Activated CD4-positive, alpha-beta T cell treated with anti-CD3 and anti-CD28 coated beads, Interleukin-2, amount 10 ng/mL, durations not matched to agents 7 days and 5 days (primary cell): ENCODE measurements around the gene NKAIN2. TPM values are rescaled to one million over a fixed set of nuclear protein-coding genes. Genes with fewer than 3 reads are reported as not detected.
"Not testable (repeated sequence)": the region's sequence is repeated elsewhere in the genome, so short reads cannot be mapped to it uniquely, and the experiment has no call there.

Experiments
- CTCF ChIA-PET: fragments of 350-600 bp; sonication (Branson Sonifier 250); formaldehyde crosslinking; loops from one replicate; lab custom pipeline; 2021; ENCODE audit warnings: antibody characterized with exemption; lab: Charles Lee
- POLR2A ChIA-PET: fragments of 350-600 bp; sonication (Branson Sonifier 250); formaldehyde crosslinking; loops from one replicate; lab custom pipeline; 2021; ENCODE audit warnings: antibody characterized with exemption; lab: Charles Lee
- DNase-seq: peaks from one replicate; pipeline ENCODE4 v3.0.0-alpha.2; 2020
- H3K27ac Mint-ChIP-seq: one replicate; pipeline ENCODE4 v1.8.0; 2021; ENCODE audit warnings: mild to moderate bottlenecking, moderate library complexity, mixed read lengths
- H3K27me3 Mint-ChIP-seq: one replicate; pipeline ENCODE4 v1.8.0; 2021; ENCODE audit warnings: mixed read lengths
- H3K36me3 Mint-ChIP-seq: one replicate; pipeline ENCODE4 v1.8.0; 2021; ENCODE audit warnings: low read depth, mixed read lengths
- H3K4me1 Mint-ChIP-seq: one replicate; pipeline ENCODE4 v1.8.0; 2021; ENCODE audit warnings: mixed read lengths
- H3K4me3 Mint-ChIP-seq: one replicate; pipeline ENCODE4 v1.8.0; 2021; ENCODE audit warnings: mild to moderate bottlenecking, moderate library complexity, mixed read lengths
- H3K9me3 Mint-ChIP-seq: one replicate; pipeline ENCODE4 v1.8.0; 2021; ENCODE audit warnings: mixed read lengths
- total RNA-seq, 2 experiments: library from RNA; stranded (reverse); gene quantifications; one replicate each; pipeline ENCODE4 v1.2.3, GENCODE V29; 2021

NKAIN2 gene
- total RNA-seq, 2 experiments from 2014 or later = not detected

DNA sequence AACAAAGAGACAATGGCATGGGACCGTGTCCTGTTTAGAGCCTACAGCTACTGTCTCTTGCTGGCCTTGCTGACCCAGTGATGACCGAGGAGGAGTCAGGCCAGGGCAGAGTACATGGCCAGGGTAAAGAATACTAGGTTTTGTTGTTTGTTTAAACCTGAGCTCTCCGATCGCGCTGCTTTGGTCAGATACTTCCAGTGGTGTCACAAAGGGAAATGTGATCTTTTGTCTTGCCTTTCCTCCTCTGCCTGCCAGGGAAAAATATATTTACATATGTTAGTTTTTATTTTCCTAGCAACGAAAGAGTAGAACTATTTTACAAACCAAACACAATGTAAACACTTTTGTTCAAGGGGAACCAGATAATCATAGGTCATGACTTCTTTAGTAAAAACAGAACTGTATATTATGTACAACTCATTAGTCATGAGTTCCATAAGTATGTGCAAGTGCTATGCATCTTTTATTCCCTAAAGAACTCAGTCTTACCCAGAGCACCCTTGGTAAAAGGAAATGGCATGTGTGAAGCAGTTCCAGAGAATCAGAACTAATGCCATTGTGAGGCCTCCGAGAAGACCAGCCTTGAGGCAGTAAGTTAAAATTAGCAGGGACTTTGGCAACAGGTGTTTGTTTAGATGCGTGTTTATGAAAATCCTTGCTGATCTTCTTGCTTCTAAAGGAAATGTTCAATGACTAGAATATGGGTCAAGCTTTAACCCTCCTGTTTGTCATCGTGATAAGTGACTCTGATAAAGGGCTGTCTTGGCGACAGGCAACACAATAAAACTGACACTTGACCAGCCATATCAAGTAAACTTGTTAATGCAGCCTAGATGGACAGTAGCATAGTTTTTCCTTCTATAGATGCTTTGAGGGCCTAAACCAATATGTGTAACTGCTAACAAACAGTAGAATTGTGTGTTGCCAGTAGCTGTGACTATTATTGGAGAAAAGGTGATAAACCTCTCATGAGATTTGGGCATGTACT lies 204.6 kb downstream of the NKAIN2 start:
- Mint-ChIP-seq H3K27me3 (no peaks in the 10 kb centered on the region), H3K9me3 (no peaks in the 10 kb centered on the region), H3K4me1 (no peaks in the 10 kb centered on the region), H3K4me3 (no peak overlapping the region), H3K36me3 (no peaks in the 10 kb centered on the region), H3K27ac (no peak overlapping the region)
- DNase-seq = no peak
- ChIA-PET CTCF (no interaction called here), POLR2A (no interaction called here)

DNA sequence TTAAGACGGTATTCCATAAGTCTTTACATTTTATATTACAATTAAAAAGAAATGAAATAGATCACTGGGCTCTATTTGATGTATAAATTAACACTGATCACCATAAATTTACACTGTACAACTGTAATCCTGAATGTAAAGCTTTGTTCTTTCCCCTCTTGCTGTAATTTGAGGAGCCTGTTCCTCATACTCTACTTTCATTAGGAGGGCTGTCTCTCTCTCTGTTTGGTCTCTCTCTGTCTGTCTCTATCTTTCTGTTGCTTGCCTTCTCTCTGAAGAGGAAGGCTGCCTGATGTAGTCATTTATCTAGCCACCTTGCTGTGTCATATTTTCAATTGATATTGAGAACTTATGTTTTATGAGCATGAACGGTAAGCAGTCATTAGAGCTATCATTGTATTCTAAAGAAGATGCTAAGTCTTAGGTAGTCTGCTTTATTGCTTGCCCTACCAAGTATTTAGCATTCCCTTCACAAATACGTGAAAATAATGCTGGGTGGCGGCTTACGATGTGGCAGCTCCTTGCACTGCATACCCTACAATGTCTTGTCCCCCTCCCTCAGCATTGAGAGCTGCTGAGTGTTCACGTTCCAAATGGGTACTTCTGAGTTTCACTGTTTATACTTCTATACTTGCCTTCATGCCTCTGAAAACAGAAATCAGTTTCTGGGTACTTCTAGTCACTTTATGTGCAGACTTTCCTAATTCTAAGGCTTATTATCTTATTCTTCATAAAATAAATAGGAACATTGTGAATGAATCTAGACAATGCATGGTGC lies 205.5 kb downstream of the NKAIN2 start:
- no peak for DNase-seq
- ChIA-PET POLR2A (no interaction called here), CTCF (no interaction called here)
- Mint-ChIP-seq H3K9me3 (no peaks in the 10 kb centered on the region), H3K27ac (no peak overlapping the region), H3K4me3 (no peak overlapping the region), H3K4me1 (no peaks in the 10 kb centered on the region), H3K27me3 (no peaks in the 10 kb centered on the region), H3K36me3 (no peaks in the 10 kb centered on the region)

GRCh38 chr6:124010574-124010973 lies 206.9 kb downstream of the NKAIN2 start:
- POLR2A ChIA-PET = no interaction called here
- Mint-ChIP-seq H3K9me3 (no peaks in the 10 kb centered on the region), H3K4me3 (no peak overlapping the region), H3K4me1 (no peaks in the 10 kb centered on the region), H3K36me3 (no peaks in the 10 kb centered on the region), H3K27me3 (no peaks in the 10 kb centered on the region), H3K27ac (no peak overlapping the region)
- DNase-seq = no peak
- CTCF ChIA-PET = no interaction called here

DNA sequence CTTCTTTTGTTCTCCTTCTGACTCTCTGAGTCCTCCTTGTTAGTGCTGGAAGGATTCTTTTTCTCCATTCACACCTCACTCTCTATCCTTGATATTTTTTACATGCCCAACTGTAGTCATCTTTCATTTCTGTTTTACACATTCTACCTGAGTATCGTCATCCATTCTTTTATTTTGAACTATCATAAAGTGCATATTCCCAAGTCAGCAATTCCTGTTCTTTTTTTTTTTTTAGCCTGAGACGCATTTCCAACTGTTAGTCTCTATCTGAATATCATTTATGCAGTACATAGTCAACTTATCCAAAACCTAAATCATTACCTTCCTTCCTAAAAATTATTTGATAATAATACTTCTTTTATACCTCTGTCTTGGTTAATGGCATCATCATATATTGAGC lies 207.5 kb downstream of the NKAIN2 start:
- H3K4me1 Mint-ChIP-seq = no peaks in the 10 kb centered on the region
- no peaks in the 10 kb centered on the region for H3K36me3 Mint-ChIP-seq
- H3K27ac Mint-ChIP-seq = no peak overlapping the region
- CTCF ChIA-PET = no interaction called here
- POLR2A ChIA-PET = no interaction called here
- H3K4me3 Mint-ChIP-seq = no peak overlapping the region
- DNase-seq = no peak
- H3K9me3 Mint-ChIP-seq = no peaks in the 10 kb centered on the region
- H3K27me3 Mint-ChIP-seq = no peaks in the 10 kb centered on the region

- H3K9me3 Mint-ChIP-seq, H3K4me1 Mint-ChIP-seq, CTCF ChIA-PET, DNase-seq, H3K4me3 Mint-ChIP-seq, H3K27ac Mint-ChIP-seq, H3K36me3 Mint-ChIP-seq, POLR2A ChIA-PET, H3K27me3 Mint-ChIP-seq: not testable (repeated sequence)
Measured at GRCh38 chr6:124022051-124022450, 218.4 kb downstream of the NKAIN2 start.

DNA sequence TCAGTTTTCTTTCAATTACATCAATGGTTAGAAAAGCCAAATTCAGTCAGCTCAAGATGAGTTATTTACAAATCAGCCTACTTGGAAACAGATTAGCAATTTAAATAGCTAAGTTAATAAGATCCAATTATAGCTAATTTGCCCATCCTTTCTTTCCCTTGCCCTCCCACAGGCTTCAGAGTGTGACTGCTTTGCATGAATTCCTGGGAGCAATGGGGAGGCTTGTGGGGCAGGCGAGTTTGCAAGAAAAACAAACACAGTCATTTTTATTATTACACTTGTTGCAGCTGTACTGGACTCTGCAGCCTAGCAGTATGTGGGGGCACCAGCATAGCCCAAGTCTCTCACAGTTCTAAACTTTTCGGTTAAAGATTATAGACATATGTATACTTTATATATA lies 219.0 kb downstream of the NKAIN2 start:
- Mint-ChIP-seq H3K27me3 (no peaks in the 10 kb centered on the region), H3K4me3 (no peak overlapping the region), H3K27ac (no peak overlapping the region), H3K9me3 (no peaks in the 10 kb centered on the region), H3K36me3 (no peaks in the 10 kb centered on the region), H3K4me1 (no peaks in the 10 kb centered on the region)
- ChIA-PET CTCF (no interaction called here), POLR2A (no interaction called here)
- no peak for DNase-seq

- POLR2A ChIA-PET = no interaction called here
- CTCF ChIA-PET = no interaction called here
- no peak for DNase-seq
- H3K4me3 Mint-ChIP-seq = no peak overlapping the region
- H3K4me1 Mint-ChIP-seq = no peaks in the 10 kb centered on the region
- no peaks in the 10 kb centered on the region for H3K36me3 Mint-ChIP-seq
- no peaks in the 10 kb centered on the region for H3K9me3 Mint-ChIP-seq
- no peak overlapping the region for H3K27ac Mint-ChIP-seq
- H3K27me3 Mint-ChIP-seq = no peaks in the 10 kb centered on the region
Measured at GRCh38 chr6:124026694-124027093, 223.0 kb downstream of the NKAIN2 start.

DNA sequence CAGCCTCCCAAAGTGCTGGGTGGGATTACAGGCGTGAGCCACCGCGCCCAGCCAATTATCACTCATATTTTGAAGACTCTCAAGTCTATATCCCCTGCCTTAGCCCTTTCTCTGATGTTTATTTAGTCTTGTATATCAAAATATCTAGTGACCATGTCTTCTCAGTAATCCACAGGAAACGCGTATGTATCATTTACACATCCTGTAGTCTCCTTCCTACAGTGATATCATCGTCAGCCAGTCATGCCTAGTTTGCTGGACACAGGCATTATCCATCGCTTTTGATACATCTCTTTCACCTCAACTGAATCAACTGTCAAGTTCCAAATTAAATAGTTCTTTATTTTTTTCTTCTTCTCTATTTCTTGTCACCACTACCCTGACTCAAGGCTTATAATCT lies 223.7 kb downstream of the NKAIN2 start:
- H3K27ac Mint-ChIP-seq = no peak overlapping the region
- no peaks in the 10 kb centered on the region for H3K36me3 Mint-ChIP-seq
- H3K4me3 Mint-ChIP-seq = no peak overlapping the region
- CTCF ChIA-PET = no interaction called here
- no peaks in the 10 kb centered on the region for H3K27me3 Mint-ChIP-seq
- POLR2A ChIA-PET = no interaction called here
- no peak for DNase-seq
- H3K4me1 Mint-ChIP-seq = no peaks in the 10 kb centered on the region
- H3K9me3 Mint-ChIP-seq = no peaks in the 10 kb centered on the region

GRCh38 chr6:124028117-124028516 lies 224.5 kb downstream of the NKAIN2 start:
- ChIA-PET POLR2A (no interaction called here), CTCF (no interaction called here)
- no peaks in the 10 kb centered on the region for H3K4me1 Mint-ChIP-seq
- no peak for DNase-seq
- no peak overlapping the region for H3K4me3 Mint-ChIP-seq
- no peak overlapping the region for H3K27ac Mint-ChIP-seq
- no peaks in the 10 kb centered on the region for H3K9me3 Mint-ChIP-seq
- no peaks in the 10 kb centered on the region for H3K36me3 Mint-ChIP-seq
- H3K27me3 Mint-ChIP-seq = no peaks in the 10 kb centered on the region

DNA sequence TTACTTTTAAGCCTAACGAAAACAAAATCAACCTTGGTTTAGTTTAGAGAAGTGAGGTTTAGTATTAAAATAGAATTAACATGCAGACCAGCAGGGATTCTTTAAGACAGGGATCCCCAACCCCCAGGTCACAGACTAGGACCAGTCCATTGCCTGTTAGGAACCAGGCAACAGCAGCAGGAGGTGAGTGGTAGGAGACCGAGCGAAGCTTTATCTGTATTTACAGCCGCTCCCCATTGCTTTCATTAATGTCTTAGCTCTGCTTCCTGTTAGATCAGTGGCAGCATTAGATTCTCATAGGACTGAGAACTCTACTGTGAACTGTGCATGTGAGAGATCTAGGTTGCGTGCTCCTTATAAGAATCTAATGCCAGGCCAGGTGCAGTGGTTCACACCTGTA lies 225.9 kb downstream of the NKAIN2 start:
- ChIA-PET POLR2A (no interaction called here), CTCF (no interaction called here)
- Mint-ChIP-seq H3K9me3 (no peaks in the 10 kb centered on the region), H3K4me3 (no peak overlapping the region), H3K4me1 (no peaks in the 10 kb centered on the region), H3K27ac (no peak overlapping the region), H3K36me3 (no peaks in the 10 kb centered on the region), H3K27me3 (no peaks in the 10 kb centered on the region)
- no peak for DNase-seq

DNA sequence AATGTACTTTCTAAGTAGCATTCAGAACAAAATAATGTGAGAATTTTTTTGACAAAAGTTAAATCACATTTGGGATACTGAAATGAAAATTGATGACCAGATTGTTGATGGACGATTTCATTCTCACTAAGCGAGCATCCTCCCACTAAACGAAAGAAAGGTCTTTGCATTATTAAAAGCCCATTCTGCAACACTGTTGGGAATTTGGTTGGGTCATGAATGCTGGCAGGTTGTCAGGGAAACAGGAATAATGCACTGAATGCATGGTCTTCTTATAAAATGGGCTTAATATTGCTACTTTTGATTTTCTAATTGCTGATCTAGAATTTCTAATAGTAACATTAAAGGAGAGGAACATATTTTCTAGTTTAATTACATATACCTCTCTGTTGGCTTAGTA lies 229.8 kb downstream of the NKAIN2 start:
- H3K36me3 Mint-ChIP-seq = no peaks in the 10 kb centered on the region
- DNase-seq = no peak
- no peaks in the 10 kb centered on the region for H3K4me1 Mint-ChIP-seq
- H3K9me3 Mint-ChIP-seq = no peaks in the 10 kb centered on the region
- no peak overlapping the region for H3K27ac Mint-ChIP-seq
- no peak overlapping the region for H3K4me3 Mint-ChIP-seq
- POLR2A ChIA-PET = no interaction called here
- CTCF ChIA-PET = no interaction called here
- no peaks in the 10 kb centered on the region for H3K27me3 Mint-ChIP-seq

DNA sequence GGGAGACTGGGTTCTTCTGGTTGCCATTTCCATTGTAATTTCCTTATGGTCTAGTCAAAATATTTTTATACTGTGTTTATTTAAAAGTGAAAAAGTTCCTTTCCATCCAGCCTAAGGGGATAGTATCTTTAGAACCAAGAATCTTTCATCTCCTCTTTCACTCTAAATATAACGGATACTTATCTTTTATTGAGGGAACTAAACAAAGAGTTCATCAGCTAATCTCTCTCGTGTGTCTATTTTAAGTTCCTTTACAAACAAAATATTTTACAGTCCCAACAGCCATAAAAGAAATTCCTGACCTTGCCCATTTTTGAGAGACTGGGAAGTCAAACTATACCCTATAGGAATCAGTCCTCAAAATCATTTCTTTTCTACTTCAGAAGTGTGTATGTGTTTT lies 232.7 kb downstream of the NKAIN2 start:
- Mint-ChIP-seq H3K4me3 (no peak overlapping the region), H3K36me3 (no peaks in the 10 kb centered on the region), H3K27ac (no peak overlapping the region), H3K9me3 (no peaks in the 10 kb centered on the region), H3K4me1 (no peaks in the 10 kb centered on the region), H3K27me3 (no peaks in the 10 kb centered on the region)
- ChIA-PET POLR2A (no interaction called here), CTCF (no interaction called here)
- DNase-seq = no peak

DNA sequence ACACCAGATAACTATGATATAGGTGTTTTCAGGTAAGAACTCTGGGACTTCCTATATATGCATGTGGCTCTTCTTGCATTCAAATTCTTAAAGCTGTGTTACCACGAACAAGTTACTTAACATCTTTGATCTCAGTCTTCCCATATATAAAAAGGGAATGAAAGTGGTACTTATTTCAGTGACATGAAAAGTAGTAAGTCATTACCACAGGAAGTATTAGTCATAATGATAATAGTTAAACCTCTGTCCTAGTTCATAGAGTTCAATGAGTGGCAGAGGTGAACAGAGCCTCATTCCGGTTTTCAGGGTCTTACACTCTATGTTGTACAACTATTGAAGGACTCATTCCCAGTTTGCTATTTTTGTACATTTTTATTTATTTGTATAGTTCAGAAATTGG lies 237.0 kb downstream of the NKAIN2 start:
- CTCF ChIA-PET = no interaction called here

More for the DNA sequence above, 237.0 kb downstream of the NKAIN2 start:
- POLR2A ChIA-PET = no interaction called here
- Mint-ChIP-seq H3K27me3 (no peaks in the 10 kb centered on the region), H3K9me3 (no peaks in the 10 kb centered on the region), H3K4me3 (no peak overlapping the region), H3K4me1 (no peaks in the 10 kb centered on the region), H3K27ac (no peak overlapping the region), H3K36me3 (no peaks in the 10 kb centered on the region)
- no peak for DNase-seq
